MM.1S (cell line): Measurements from ENCODE around the gene NATD1.

Experiments
- DNase-seq: peaks from one replicate; pipeline ENCODE4 v3.0.0-alpha.2; 2015
- H2AFZ ChIP-seq: fragments of 300-600 bp; sonication (generic); 2 replicates; pipeline ENCODE4 v1.6.0; 2016; ENCODE audit warnings: antibody characterized with exemption, low read length
- H3F3A ChIP-seq: fragments of 300-600 bp; sonication (generic); 2 replicates; pipeline ENCODE4 v1.6.1; 2016; ENCODE audit warnings: mild to moderate bottlenecking, antibody characterized with exemption, low read length, moderate library complexity, mixed read lengths; ENCODE audit not compliant: insufficient read depth
- H3K27ac ChIP-seq: fragments of 300-600 bp; sonication (generic); 2 replicates; pipeline ENCODE4 v1.5.1; 2016; ENCODE audit warnings: mild to moderate bottlenecking, low read length
- H3K27me3 ChIP-seq: fragments of 300-600 bp; sonication (generic); replicated peaks from 2 replicates; pipeline ENCODE4 v1.6.0; 2016; ENCODE audit warnings: low read length; ENCODE audit not compliant: insufficient read depth
- H3K36me3 ChIP-seq: fragments of 300-600 bp; sonication (generic); replicated peaks from 2 replicates; pipeline ENCODE4 v1.6.1; 2016; ENCODE audit warnings: mild to moderate bottlenecking, low read length, mixed read lengths; ENCODE audit not compliant: insufficient read depth
- H3K4me1 ChIP-seq: fragments of 300-600 bp; sonication (generic); 2 replicates; pipeline ENCODE4 v1.6.1; 2016; ENCODE audit warnings: low read length, mixed read lengths
- H3K4me2 ChIP-seq: fragments of 300-600 bp; sonication (generic); 2 replicates; pipeline ENCODE4 v1.6.0; 2016; ENCODE audit warnings: low read depth, low read length
- H3K4me3 ChIP-seq: fragments of 300-600 bp; sonication (generic); 2 replicates; pipeline ENCODE4 v1.5.1; 2016; ENCODE audit warnings: low read length, mixed read lengths
- H3K79me2 ChIP-seq: fragments of 300-600 bp; sonication (generic); 2 replicates; pipeline ENCODE4 v1.6.1; 2016; ENCODE audit warnings: mixed run types, low read length, mixed read lengths
- H3K9ac ChIP-seq: fragments of 300-600 bp; sonication (generic); 2 replicates; pipeline ENCODE4 v1.6.1; 2016; ENCODE audit warnings: low read length, mixed read lengths
- H3K9me2 ChIP-seq: fragments of 300-600 bp; sonication (generic); replicated peaks from 2 replicates; pipeline ENCODE4 v1.6.1; 2016; ENCODE audit warnings: mild to moderate bottlenecking, low read length, mixed read lengths; ENCODE audit not compliant: insufficient read depth
- H3K9me3 ChIP-seq: fragments of 300-600 bp; sonication (generic); replicated peaks from 2 replicates; pipeline ENCODE4 v1.6.1; 2016; ENCODE audit warnings: mild to moderate bottlenecking, low read length, mixed read lengths; ENCODE audit not compliant: insufficient read depth
- H4K20me1 ChIP-seq: fragments of 300-600 bp; sonication (generic); 2 replicates; pipeline ENCODE4 v1.6.1; 2016; ENCODE audit warnings: mild to moderate bottlenecking, low read length, moderate library complexity, mixed read lengths; ENCODE audit not compliant: insufficient read depth
- CTCF ChIP-seq: fragments of 300-600 bp; sonication (generic); IDR thresholded peaks from 2 replicates; pipeline ENCODE4 v1.5.1; 2016; ENCODE audit warnings: antibody characterized with exemption, low read length, mixed read lengths
- EZH2 ChIP-seq: fragments of 300-600 bp; sonication (generic); optimal IDR thresholded peaks from 2 replicates; pipeline ENCODE3; 2017; ENCODE audit warnings: low read depth, mild to moderate bottlenecking, antibody characterized with exemption, low read length, mixed read lengths
- EZH2phosphoT487 ChIP-seq: fragments of 300-600 bp; sonication (generic); IDR thresholded peaks from 2 replicates; pipeline ENCODE4 v1.6.1; 2018; ENCODE audit warnings: antibody characterized with exemption, low read length

Gene NATD1

DNA sequence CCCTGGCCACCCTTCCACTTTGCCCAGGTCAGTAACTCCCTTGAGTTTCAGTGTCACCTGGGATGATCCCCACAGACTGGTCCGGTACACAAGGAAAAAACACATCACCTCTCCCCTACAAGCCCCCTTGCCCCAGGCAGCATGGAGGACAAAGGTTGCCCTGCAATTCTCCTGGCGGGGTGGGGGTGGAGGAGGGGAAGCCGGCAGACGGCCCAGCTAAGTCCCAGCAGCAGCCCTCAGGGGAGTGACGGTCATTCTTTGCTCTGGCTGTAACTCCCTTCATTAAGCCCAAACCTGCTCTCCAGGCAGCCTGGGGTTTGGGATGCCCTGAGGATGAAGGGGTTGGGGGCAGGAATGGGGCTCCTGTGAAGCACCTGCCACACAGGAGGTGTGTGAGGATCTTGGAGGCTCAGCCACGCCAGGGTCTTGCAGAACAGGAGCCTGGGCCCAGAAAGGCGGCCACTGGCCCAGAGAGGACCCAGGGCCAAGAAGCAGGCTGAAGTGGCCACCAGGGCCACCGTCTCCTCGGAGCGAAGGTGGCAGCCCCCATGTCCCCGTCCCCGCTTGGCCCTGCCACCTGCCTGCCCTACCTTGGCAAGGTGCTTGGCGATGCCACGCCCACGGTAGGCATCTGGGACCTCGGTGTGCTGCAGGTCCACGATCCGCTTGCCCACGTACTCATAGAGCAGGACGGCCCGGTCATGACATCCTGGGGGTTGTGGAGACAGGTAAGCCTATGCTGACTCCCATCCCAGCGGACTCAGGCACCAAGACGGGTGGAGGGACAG is 9.5 kb downstream of the NATD1 start:
- no peaks in the 10 kb centered on the region for H4K20me1 ChIP-seq
- H3K27me3 ChIP-seq: no peaks in the 10 kb centered on the region
- no peak overlapping the region for H2AFZ ChIP-seq
- no peaks in the 10 kb centered on the region for H3K4me1 ChIP-seq
- H3F3A ChIP-seq: no peaks in the 10 kb centered on the region
- H3K9me3 ChIP-seq: no peaks in the 10 kb centered on the region
- H3K27ac ChIP-seq: no peak overlapping the region
- no peak for TF ChIP-seq EZH2phosphoT487
- no peak for TF ChIP-seq CTCF
- no peak for TF ChIP-seq EZH2
- no peaks in the 10 kb centered on the region for H3K79me2 ChIP-seq
- no peaks in the 10 kb centered on the region for H3K36me3 ChIP-seq
- H3K9ac ChIP-seq: no peak overlapping the region
- DNase-seq: no peak
- H3K9me2 ChIP-seq: no peaks in the 10 kb centered on the region
- H3K4me3 ChIP-seq: no peak overlapping the region
- no peak overlapping the region for H3K4me2 ChIP-seq

GRCh38 chr17:21242780-21243515 is 10.3 kb downstream of the NATD1 start:
- no peak for DNase-seq
- H3K4me2 ChIP-seq: no peak overlapping the region
- no peaks in the 10 kb centered on the region for H3F3A ChIP-seq
- TF ChIP-seq EZH2phosphoT487 (no peak), CTCF (no peak), EZH2 (no peak)
- no peaks in the 10 kb centered on the region for H3K9me2 ChIP-seq
- H3K79me2 ChIP-seq: no peaks in the 10 kb centered on the region
- no peak overlapping the region for H3K27ac ChIP-seq
- H3K9me3 ChIP-seq: no peaks in the 10 kb centered on the region
- H2AFZ ChIP-seq: no peak overlapping the region
- H3K36me3 ChIP-seq: no peaks in the 10 kb centered on the region
- no peak overlapping the region for H3K9ac ChIP-seq
- H3K27me3 ChIP-seq: no peaks in the 10 kb centered on the region
- H3K4me3 ChIP-seq: no peak overlapping the region
- no peaks in the 10 kb centered on the region for H3K4me1 ChIP-seq
- H4K20me1 ChIP-seq: no peaks in the 10 kb centered on the region

- TF ChIP-seq CTCF: no peak
- no peak for TF ChIP-seq EZH2phosphoT487
- TF ChIP-seq EZH2: no peak
- DNase-seq: no peak
- no peaks in the 10 kb centered on the region for H3K4me1 ChIP-seq
- no peak overlapping the region for H3K4me2 ChIP-seq
- H2AFZ ChIP-seq: no peak overlapping the region
- H3K9me3 ChIP-seq: no peaks in the 10 kb centered on the region
- H3K27ac ChIP-seq: no peak overlapping the region
- H3K9ac ChIP-seq: no peak overlapping the region
- no peaks in the 10 kb centered on the region for H3F3A ChIP-seq
- H3K36me3 ChIP-seq: no peaks in the 10 kb centered on the region
- H3K27me3 ChIP-seq: no peaks in the 10 kb centered on the region
- H4K20me1 ChIP-seq: no peaks in the 10 kb centered on the region
- no peaks in the 10 kb centered on the region for H3K79me2 ChIP-seq
- H3K4me3 ChIP-seq: no peak overlapping the region
- no peaks in the 10 kb centered on the region for H3K9me2 ChIP-seq
Measured at GRCh38 chr17:21242026-21242697, 11.0 kb downstream of the NATD1 start.
